HPDE6-E6E7 (cell line): ENCODE results near the gene GPR89A.
"Not testable (repeated sequence)": the region's sequence is repeated elsewhere in the genome, so short reads cannot be mapped to it uniquely, and the experiment has no call there.

Source experiments
- DNase-seq: peaks from one replicate; pipeline ENCODE4 v3.0.0; 2011; ENCODE audit warnings: missing footprints; ENCODE audit errors: extremely low spot score

Gene GPR89A

GRCh38 chr1:145607833-145608733 lies at the start of gene GPR89A:
GPR89A (plus strand) TSS chr1:145607988; CDS start chr1:145608134, 146 bp downstream.
- DNase-seq = peak; percentile 73

DNA sequence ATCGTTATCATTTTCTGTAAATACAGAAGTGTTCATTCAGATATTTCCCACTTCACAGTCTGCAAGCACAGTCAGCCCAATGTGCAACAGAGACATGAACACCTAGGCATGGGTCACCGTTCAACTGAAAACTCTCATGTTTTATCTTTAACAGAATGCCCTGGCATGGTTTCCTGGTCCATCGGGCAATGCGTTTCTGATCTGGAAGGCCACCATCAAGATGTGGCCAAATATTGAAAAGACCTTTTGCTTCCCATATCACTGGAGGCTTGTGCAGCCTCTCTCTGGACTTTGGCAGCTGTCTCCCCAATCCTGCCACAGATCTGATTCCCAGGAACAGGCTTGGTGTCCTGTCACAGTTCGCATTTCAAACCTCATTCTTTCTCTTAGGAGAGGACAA lies 21.0 kb upstream of the GPR89A start:
- DNase-seq = not testable (repeated sequence)

DNA sequence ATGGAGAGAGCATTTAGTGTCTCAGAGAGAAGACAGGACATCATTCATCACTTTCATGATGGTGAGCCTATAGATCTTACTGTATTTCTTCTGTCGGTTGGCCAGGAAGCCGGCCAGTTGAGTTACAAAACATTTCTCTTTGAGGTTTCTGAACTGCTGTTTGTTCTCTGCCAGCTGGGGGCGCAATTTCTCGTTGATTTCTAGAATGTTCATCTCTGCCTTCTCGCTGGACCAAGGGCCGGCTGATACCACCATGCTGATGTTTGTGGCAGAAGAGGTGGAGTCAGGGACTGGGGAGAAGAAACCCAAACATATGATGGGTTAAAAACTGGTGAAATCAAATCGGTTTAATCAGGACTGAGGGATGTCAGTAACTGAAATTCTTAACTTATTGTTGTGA lies 17.0 kb upstream of the GPR89A start:
- DNase-seq = not testable (repeated sequence)

GRCh38 chr1:145592347-145592746 lies 15.4 kb upstream of the GPR89A start:
- not testable (repeated sequence) for DNase-seq

DNA sequence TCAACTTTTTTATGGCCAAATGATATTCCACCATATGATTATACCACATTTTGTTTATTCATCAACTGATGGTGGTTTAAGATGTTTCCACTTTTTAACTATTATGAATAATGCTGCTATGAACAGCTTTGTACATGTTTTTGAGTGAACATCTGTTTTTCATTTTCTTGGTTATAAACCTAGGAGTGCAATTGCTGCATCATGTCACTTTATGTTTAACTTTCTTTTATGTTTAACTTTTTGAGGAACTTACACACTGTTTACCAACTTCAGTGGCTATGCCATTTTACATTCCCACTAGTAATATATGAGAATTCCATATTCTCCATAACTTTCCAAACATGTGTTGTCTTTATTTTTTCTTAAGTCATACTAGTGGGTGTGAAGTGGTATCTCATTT lies 12.4 kb upstream of the GPR89A start:
- not testable (repeated sequence) for DNase-seq

DNA sequence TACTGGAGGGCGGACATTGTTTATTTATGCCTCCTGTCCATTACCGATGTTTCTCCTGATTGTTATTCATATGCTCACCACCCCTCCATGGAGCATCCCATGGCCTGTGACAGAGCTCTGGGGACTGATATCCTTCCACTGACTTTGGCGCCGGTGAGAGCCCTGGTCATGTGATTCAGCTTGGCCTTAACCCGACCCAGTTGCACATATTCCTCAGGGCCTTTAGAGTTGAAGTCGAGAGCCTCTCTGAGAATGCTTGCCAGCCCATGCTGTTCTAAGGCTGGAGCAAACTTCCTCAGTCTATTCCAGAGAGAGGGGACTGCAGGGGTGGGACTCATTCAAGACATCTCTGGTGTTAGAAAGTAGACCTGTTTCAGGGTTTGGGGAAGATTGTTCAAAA lies 11.6 kb upstream of the GPR89A start:
- not testable (repeated sequence) for DNase-seq

DNA sequence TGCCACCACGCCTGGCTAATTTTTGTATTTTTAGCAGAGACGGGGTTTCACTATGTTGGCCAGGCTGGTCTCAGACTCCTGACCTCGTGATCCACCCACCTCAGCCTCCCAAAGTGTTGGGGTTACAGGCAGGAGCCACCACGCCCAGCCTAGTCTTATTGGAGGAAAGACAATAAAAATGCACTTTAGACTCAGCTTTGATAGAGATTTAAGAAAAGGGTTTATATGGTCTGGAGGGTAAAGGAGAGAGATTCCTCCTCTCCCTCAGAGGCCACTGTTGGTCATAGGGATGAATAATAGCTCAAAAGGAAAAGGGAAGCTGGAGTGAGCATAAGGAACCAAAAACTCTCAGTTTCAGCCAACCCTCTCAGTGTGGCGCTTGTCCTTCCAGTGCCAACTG lies 8.4 kb upstream of the GPR89A start:
- not testable (repeated sequence) for DNase-seq

- DNase-seq = no peak
Measured at GRCh38 chr1:145601593-145601992, 6.2 kb upstream of the GPR89A start.

DNA sequence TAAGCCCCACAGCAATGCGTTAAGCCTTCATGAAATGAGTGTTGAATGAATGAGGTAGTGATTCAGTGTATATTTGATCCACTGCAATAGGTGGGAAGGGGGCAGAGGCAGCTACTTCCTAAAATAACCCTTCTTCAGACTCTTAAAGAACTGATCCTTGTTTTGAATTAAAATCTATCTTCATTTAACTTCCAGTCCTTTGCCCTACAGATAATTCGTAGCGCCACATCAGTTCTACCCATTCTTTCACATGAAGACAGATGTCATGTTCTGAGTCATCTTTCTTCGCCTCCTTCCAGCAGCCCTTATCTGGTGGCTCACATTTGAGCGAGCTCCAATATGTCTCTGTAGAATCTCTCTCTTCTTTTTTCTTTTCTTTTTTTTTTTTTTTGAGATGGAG lies 948 bp upstream of the GPR89A start:
- not testable (repeated sequence) for DNase-seq

- DNase-seq = not testable (repeated sequence)
Measured at GRCh38 chr1:145607289-145607688, 499 bp upstream of the GPR89A start.

DNA sequence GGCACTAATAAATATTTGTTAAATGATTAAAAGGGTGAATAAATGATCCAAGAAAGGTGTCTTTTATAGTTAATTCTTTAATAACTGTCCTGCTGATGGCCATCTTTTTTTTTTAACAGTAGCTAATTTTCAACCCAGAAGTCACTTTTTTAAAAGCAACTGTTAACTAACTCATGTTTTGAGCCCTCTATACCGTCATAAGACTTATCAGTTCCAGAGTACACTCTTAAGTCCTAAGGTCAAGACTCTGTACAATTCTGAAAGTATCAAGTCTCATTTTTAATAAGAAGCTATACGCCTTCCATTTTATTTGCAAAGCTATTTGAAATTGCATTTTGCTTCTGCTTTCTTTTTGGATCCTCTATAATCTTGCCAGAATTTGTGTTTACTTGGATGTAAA lies 3.0 kb downstream of the GPR89A start:
- DNase-seq = not testable (repeated sequence)

DNA sequence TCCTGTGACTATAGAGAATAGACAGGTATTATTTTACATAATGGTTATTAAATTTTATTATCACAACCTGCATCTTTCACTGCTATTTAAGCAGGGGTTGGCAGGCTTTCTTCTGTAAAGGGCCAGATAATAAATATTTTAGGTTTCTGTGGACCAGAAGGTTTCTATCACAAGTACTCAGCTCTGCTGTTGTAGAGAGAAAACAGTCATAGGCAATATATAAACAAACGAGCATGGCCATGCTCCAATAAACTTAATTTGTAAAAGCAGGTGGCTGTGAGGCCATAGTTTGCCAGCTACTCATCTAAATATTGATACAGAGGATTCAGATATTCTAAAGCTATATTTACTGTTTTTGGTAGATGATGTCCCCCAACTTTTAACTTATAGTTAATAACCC lies 12.3 kb downstream of the GPR89A start:
- DNase-seq = not testable (repeated sequence)

DNA sequence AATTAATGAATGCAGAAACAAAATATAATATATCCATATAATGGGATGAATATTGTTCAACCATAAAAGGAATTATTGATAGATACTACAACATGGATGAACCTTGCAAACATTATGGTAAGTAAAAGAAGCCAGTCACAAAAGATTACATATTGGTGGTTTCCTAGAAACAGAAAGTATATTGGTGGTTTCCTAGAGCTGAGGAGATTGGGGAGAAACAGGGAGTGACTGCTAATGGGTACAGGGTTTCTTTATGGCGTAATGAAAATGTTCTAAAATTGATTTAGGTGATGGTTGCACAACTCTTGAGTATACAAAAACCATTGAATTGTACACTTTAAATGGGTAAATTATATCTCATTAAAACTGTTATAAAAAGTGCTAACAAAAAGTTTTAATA lies 14.4 kb downstream of the GPR89A start:
- DNase-seq = not testable (repeated sequence)

- not testable (repeated sequence) for DNase-seq
Measured at GRCh38 chr1:145636237-145636636, 28.4 kb downstream of the GPR89A start.

GRCh38 chr1:145641886-145642285 lies 34.1 kb downstream of the GPR89A start:
- DNase-seq = not testable (repeated sequence)

GRCh38 chr1:145643990-145644389 lies 36.2 kb downstream of the GPR89A start:
- DNase-seq = not testable (repeated sequence)

- DNase-seq = not testable (repeated sequence)
Measured at GRCh38 chr1:145656245-145656943, 48.6 kb downstream of the GPR89A start.

- DNase-seq = not testable (repeated sequence)
Measured at GRCh38 chr1:145662502-145662901, 54.7 kb downstream of the GPR89A start.

- DNase-seq = not testable (repeated sequence)
Measured at GRCh38 chr1:145665015-145665414, 57.2 kb downstream of the GPR89A start.

GRCh38 chr1:145670995-145671745 lies 63.4 kb downstream of the GPR89A start:
- DNase-seq = not testable (repeated sequence)

GRCh38 chr1:145673217-145673616 lies 65.4 kb downstream of the GPR89A start:
- DNase-seq = not testable (repeated sequence)

DNA sequence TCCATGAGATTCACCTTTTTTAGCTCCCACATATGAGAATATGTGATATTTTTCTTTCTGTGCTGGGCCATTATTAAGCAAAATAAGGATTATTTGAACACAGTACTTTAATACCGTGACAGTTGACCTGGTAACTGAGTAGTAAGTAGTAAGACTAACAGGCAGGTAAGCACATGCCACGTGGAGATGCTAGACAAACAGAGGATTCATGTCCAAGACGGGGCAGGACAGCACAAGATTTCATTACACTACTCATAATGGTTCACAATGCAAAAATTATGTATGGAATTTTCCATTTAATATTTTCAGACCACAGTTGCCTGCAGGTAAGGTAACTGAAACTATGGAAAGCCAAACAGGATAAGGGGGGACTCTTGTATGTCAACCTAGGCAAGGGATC lies 77.1 kb downstream of the GPR89A start:
- DNase-seq = not testable (repeated sequence)
